Measurements from ENCODE around the gene MTHFD2L. TPM values are rescaled to one million over a fixed set of nuclear protein-coding genes. Genes with fewer than 3 reads are reported as not detected.
"Not testable (repeated sequence)": the region's sequence is repeated elsewhere in the genome, so short reads cannot be mapped to it uniquely, and the experiment has no call there.

The MTHFD2L gene
- total RNA-seq, 1 experiment from 2014 or later = 8.9 TPM

GRCh38 chr4:74125029-74125428, 32.9 kb upstream of the MTHFD2L start:
- no peaks in the 10 kb centered on the region for H3F3A ChIP-seq (ENCODE audit: insufficient read depth, low read depth)
- POLR2A ChIA-PET (ENCODE audit: unreplicated experiment) = no interaction called here

DNA sequence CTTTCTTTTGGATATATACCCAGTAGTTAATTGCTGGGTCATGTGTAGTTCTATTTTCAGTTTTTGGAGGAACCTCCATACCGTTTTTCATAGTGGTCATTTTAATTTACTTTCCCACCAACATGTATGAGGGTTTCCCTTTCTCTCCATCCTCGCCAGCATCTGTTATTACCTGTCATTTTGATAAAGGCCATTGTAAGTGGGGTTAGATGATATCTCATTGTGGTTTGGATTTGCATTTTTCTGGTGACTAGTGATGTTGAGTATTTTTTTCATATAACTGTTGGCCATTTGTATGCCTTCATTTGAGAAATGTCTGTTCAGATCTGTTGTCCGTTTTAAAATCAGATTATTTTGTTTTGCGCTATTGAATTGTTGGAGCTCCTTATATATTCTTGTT, 30.2 kb upstream of the MTHFD2L start:
- Histone ChIP-seq H3K4me3 (no peak overlapping the region), H3K9me2 (ENCODE audit: insufficient read depth) (no peaks in the 10 kb centered on the region), H3K4me2 (no peak overlapping the region), H2AFZ (no peak overlapping the region), H3K9me3 (ENCODE audit: insufficient read depth, low read depth) (no peaks in the 10 kb centered on the region), H3F3A (ENCODE audit: insufficient read depth, low read depth) (no peaks in the 10 kb centered on the region), H3K4me1 (replicated peaks; ENCODE audit: insufficient read depth) (no peaks in the 10 kb centered on the region), H3K27ac (no peak overlapping the region), H3K79me2 (ENCODE audit: low read depth) (no peaks in the 10 kb centered on the region), H3K27me3 (ENCODE audit: insufficient read depth, low read depth) (no peaks in the 10 kb centered on the region), H3K36me3 (ENCODE audit: low read depth) (no peaks in the 10 kb centered on the region), H4K20me1 (ENCODE audit: insufficient read depth) (no peaks in the 10 kb centered on the region)
- POLR2A ChIA-PET (ENCODE audit: unreplicated experiment) = no interaction called here
- no peak for DNase-seq
- no TSS peak for BruUV-seq (replicated peaks)
- CTCF ChIA-PET = no interaction called here
- TF ChIP-seq, protein P1, sequence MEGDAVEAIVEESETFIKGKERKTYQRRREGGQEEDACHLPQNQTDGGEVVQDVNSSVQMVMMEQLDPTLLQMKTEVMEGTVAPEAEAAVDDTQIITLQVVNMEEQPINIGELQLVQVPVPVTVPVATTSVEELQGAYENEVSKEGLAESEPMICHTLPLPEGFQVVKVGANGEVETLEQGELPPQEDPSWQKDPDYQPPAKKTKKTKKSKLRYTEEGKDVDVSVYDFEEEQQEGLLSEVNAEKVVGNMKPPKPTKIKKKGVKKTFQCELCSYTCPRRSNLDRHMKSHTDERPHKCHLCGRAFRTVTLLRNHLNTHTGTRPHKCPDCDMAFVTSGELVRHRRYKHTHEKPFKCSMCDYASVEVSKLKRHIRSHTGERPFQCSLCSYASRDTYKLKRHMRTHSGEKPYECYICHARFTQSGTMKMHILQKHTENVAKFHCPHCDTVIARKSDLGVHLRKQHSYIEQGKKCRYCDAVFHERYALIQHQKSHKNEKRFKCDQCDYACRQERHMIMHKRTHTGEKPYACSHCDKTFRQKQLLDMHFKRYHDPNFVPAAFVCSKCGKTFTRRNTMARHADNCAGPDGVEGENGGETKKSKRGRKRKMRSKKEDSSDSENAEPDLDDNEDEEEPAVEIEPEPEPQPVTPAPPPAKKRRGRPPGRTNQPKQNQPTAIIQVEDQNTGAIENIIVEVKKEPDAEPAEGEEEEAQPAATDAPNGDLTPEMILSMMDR (conservative IDR thresholded peaks at IDR 0.05) = no peak
- TF ChIP-seq EZH2 (IDR thresholded peaks at IDR 0.05; ENCODE audit: low read depth) = no peak
- intact Hi-C loops (cut with micrococcal nuclease; ENCODE audit: unreplicated experiment) = no loop called here

More at GRCh38 chr4:74125029-74125428, 32.9 kb upstream of the MTHFD2L start:
- TF ChIP-seq, protein P1 (conservative IDR thresholded peaks at IDR 0.05) = no peak
- TF ChIP-seq EZH2 (IDR thresholded peaks at IDR 0.05; ENCODE audit: low read depth) = no peak
- Histone ChIP-seq H3K4me3 (no peak overlapping the region), H3K4me2 (no peak overlapping the region), H3K9me3 (ENCODE audit: insufficient read depth, low read depth) (no peaks in the 10 kb centered on the region), H3K79me2 (ENCODE audit: low read depth) (no peaks in the 10 kb centered on the region), H2AFZ (no peak overlapping the region), H3K9me2 (ENCODE audit: insufficient read depth) (no peaks in the 10 kb centered on the region), H3K27ac (no peak overlapping the region), H3K27me3 (ENCODE audit: insufficient read depth, low read depth) (no peaks in the 10 kb centered on the region), H3K36me3 (ENCODE audit: low read depth) (no peaks in the 10 kb centered on the region), H4K20me1 (ENCODE audit: insufficient read depth) (no peaks in the 10 kb centered on the region), H3K4me1 (replicated peaks; ENCODE audit: insufficient read depth) (no peaks in the 10 kb centered on the region)
- no peak for DNase-seq
- CTCF ChIA-PET = no interaction called here
- BruUV-seq (replicated peaks) = no TSS peak
- intact Hi-C loops (cut with micrococcal nuclease; ENCODE audit: unreplicated experiment) = no loop called here

- H3K27me3 ChIP-seq (ENCODE audit: insufficient read depth, low read depth); H3K27ac ChIP-seq; H3K9me3 ChIP-seq (ENCODE audit: insufficient read depth, low read depth); H3K4me1 ChIP-seq (replicated peaks; ENCODE audit: insufficient read depth); H3F3A ChIP-seq (ENCODE audit: insufficient read depth, low read depth); H2AFZ ChIP-seq; H4K20me1 ChIP-seq (ENCODE audit: insufficient read depth); H3K4me2 ChIP-seq; H3K79me2 ChIP-seq (ENCODE audit: low read depth); H3K9me2 ChIP-seq (ENCODE audit: insufficient read depth); CTCF ChIA-PET; BruUV-seq (replicated peaks); H3K36me3 ChIP-seq (ENCODE audit: low read depth); H3K4me3 ChIP-seq; POLR2A ChIA-PET (ENCODE audit: unreplicated experiment); DNase-seq: not testable (repeated sequence)
- intact Hi-C loops (cut with micrococcal nuclease; ENCODE audit: unreplicated experiment) = loop anchor here (5.0 to 10.0 kb wide), 4 partner anchors 89 to 559 kb away; no protein-coding TSS in a partner anchor
Measured at GRCh38 chr4:74130843-74131242, 27.1 kb upstream of the MTHFD2L start.

GRCh38 chr4:74132188-74132587, 25.7 kb upstream of the MTHFD2L start:
- intact Hi-C loops (cut with micrococcal nuclease; ENCODE audit: unreplicated experiment) = loop anchor here (5.0 to 10.0 kb wide), 4 partner anchors 90 to 560 kb away; no protein-coding TSS in a partner anchor
- H4K20me1 ChIP-seq (ENCODE audit: insufficient read depth); H3K9me3 ChIP-seq (ENCODE audit: insufficient read depth, low read depth); BruUV-seq (replicated peaks); H3F3A ChIP-seq (ENCODE audit: insufficient read depth, low read depth); H3K9me2 ChIP-seq (ENCODE audit: insufficient read depth); DNase-seq; H3K4me3 ChIP-seq; H3K27me3 ChIP-seq (ENCODE audit: insufficient read depth, low read depth); H3K79me2 ChIP-seq (ENCODE audit: low read depth); H3K4me1 ChIP-seq (replicated peaks; ENCODE audit: insufficient read depth); H3K27ac ChIP-seq; H3K36me3 ChIP-seq (ENCODE audit: low read depth); CTCF ChIA-PET; H3K4me2 ChIP-seq; POLR2A ChIA-PET (ENCODE audit: unreplicated experiment); H2AFZ ChIP-seq: not testable (repeated sequence)
